C1 segment of cervical spinal cord (tissue), 14 donors: ENCODE measurements around the gene MFNG.

Source experiments
- DNase-seq, 14 donors: peaks; one replicate each; lab custom pipeline; 2025; lab: John Stamatoyannopoulos, UW

Gene MFNG

GRCh38 chr22:37425369-37425768, 60.8 kb downstream of the MFNG start:
- DNase-seq: no peak

- DNase-seq: no peak
Measured at GRCh38 chr22:37423283-37423682, 62.9 kb downstream of the MFNG start.

- no peak for DNase-seq
Measured at GRCh38 chr22:37421468-37421877, 64.7 kb downstream of the MFNG start.

GRCh38 chr22:37420686-37421467, 65.3 kb downstream of the MFNG start:
- DNase-seq: no peak

GRCh38 chr22:37419969-37420685, 66.1 kb downstream of the MFNG start:
- DNase-seq: no peak

- no peak for DNase-seq
Measured at GRCh38 chr22:37419370-37419968, 66.7 kb downstream of the MFNG start.
